Uterus (tissue), 4 donors: ENCODE measurements around the gene FBXL22. TPM values are rescaled to one million over a fixed set of nuclear protein-coding genes. Genes with fewer than 3 reads are reported as not detected.

Experiments used
- DNase-seq, 2 donors: peaks; one replicate each; pipeline ENCODE4 v3.0.0-alpha.2; 2019 to 2020
- H3K27ac ChIP-seq, 2 donors: fragments of 200-600 bp; sonication (generic); 1 replicate in 1 of 2; 2 replicates in 1 of 2; pipeline ENCODE4 v1.5.1; 2016 to 2018
- H3K27me3 ChIP-seq, 2 donors: fragments of 200-600 bp; sonication (generic); one replicate each; pipeline ENCODE4 v1.5.1; 2018 to 2019; ENCODE audit warnings: control low read depth in 1 of 2
- H3K36me3 ChIP-seq, 2 donors: fragments of 200-600 bp; sonication (generic); one replicate each; pipeline ENCODE4 v1.5.1; 2019; ENCODE audit warnings: control low read depth in 1 of 2
- H3K4me1 ChIP-seq, 2 donors: fragments of 200-600 bp; sonication (generic); one replicate each; pipeline ENCODE4 v1.5.1; 2018 to 2019; ENCODE audit warnings: control low read depth in 1 of 2
- H3K4me3 ChIP-seq, 2 donors: fragments of 200-600 bp; sonication (generic); 1 replicate in 1 of 2; 2 replicates in 1 of 2; pipeline ENCODE4 v1.5.1; 2018 to 2019; ENCODE audit warnings: mild to moderate bottlenecking in 1 of 2
- H3K9me3 ChIP-seq, 2 donors: fragments of 200-600 bp; sonication (generic); one replicate each; pipeline ENCODE4 v1.5.1; 2019; ENCODE audit warnings: control low read depth in 1 of 2
- POLR2A ChIP-seq, 2 donors: fragments of 450-650 bp; IDR thresholded peaks; one replicate each; pipeline ENCODE4 v1.6.1; 2016; ENCODE audit warnings: antibody characterized with exemption in 2 of 2, mild to moderate bottlenecking in 1 of 2, moderate library complexity in 1 of 2
- intact Hi-C: fragments of 100-400 bp; cut with DNase I; formaldehyde crosslinking; loops from one replicate; pipeline ENCODE4 v1.15.1; 2023; ENCODE audit warnings: low total_unique reads
- total RNA-seq, 4 donors: library from RNA; depleted of rRNA in 3 of 4; stranded (reverse); fragments of >200 nt in 3 of 4; gene quantifications; one replicate each; pipeline versions ENCODE4 v1.1.0 to v1.2.4, GENCODE V29; 2014 to 2023
- TF ChIP-seq, protein P1 (sequence below), 4 experiments: fragments of 200-600 bp in 2 of 4; fragments of 450-650 bp in 2 of 4; sonication (generic) in 2 of 4; IDR thresholded peaks; one replicate each; pipeline ENCODE4 v1.5.1; 2016 to 2019; ENCODE audit warnings: antibody characterized with exemption in 4 of 4, mild to moderate bottlenecking in 2 of 4, moderate library complexity in 1 of 4
- donor health status: DM: yes; HTN: yes; CAD: no.

FBXL22 gene
- total RNA-seq, 4 donors from 2014 or later = 5.0 to 44.1 (median 25.2) TPM

DNA sequence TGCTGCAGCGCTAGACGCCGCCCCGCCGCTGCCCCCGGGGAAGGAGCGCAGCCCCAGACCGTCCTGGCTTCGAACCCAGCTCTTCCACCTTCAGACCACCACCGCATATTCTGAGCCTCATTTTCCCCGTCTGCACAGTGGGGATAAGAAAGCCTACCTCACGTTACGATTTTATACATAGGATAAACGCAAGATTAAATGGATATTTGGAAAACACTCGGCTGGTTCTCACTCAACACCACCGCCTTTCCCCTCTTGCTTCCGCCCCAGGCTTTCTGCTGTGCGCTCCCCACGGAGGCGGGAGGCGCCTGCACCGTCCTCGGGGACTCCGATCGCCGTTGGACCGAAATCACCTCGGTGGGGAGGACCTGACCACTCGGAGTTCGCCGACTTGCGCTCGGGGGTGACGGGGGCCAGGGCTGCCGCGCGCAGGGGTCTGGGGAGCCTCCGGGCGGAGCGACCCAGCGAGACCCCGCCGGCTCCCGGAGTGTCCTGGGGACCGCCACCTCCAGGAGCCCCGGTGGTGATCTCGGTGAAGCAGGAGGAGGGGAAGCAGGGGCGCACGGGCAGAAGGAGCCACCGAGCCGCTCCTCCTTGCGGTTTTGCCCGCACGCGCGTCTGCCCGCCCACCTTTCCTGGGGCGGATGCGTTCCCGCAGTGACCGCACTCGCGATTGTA is 4.0 kb downstream of the FBXL22 start:
- peak in 1 of 2 donors; percentile 33 for DNase-seq
- Histone ChIP-seq H3K36me3 (no peaks in the 10 kb centered on the region), H3K4me3 (peak overlapping the region; percentile 51 to 65), H3K9me3 (no peaks in the 10 kb centered on the region), H3K27me3 (no peaks in the 10 kb centered on the region), H3K27ac (peak overlapping the region; percentile 77 to 93), H3K4me1 (no peaks in the 10 kb centered on the region)
- TF ChIP-seq, protein P1, sequence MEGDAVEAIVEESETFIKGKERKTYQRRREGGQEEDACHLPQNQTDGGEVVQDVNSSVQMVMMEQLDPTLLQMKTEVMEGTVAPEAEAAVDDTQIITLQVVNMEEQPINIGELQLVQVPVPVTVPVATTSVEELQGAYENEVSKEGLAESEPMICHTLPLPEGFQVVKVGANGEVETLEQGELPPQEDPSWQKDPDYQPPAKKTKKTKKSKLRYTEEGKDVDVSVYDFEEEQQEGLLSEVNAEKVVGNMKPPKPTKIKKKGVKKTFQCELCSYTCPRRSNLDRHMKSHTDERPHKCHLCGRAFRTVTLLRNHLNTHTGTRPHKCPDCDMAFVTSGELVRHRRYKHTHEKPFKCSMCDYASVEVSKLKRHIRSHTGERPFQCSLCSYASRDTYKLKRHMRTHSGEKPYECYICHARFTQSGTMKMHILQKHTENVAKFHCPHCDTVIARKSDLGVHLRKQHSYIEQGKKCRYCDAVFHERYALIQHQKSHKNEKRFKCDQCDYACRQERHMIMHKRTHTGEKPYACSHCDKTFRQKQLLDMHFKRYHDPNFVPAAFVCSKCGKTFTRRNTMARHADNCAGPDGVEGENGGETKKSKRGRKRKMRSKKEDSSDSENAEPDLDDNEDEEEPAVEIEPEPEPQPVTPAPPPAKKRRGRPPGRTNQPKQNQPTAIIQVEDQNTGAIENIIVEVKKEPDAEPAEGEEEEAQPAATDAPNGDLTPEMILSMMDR (IDR thresholded peaks at IDR 0.05) = peak in 1 of 4 experiments; percentile 21
- no peak for TF ChIP-seq POLR2A (IDR thresholded peaks at IDR 0.05)
- intact Hi-C loops = no loop called here

DNA sequence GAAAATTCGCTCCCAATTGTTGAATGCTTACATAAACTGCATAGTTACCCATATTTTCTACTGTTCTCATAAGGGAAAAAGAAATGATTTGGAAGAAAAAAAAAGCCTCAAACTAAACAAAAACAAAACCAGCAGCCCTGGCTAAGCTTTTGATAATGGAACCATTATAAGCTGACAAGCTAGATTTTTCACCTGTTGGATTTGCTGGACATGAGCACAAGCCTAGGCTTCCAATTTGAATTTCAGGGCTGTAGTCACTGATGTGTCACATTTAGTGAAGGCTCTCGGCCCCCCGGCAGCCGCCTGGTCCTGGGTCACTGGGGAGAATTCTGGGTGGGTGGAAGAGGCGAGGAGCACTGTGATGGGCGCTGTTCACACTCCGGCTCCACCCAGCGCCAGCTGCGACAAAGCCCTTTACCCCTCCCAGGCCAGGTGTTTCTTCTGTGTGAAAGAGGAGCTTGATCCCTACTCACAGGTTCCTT is 4.6 kb downstream of the FBXL22 start:
- Histone ChIP-seq H3K4me1 (no peaks in the 10 kb centered on the region), H3K27me3 (no peaks in the 10 kb centered on the region), H3K4me3 (peak overlapping the region; percentile 51 to 65), H3K9me3 (no peaks in the 10 kb centered on the region), H3K27ac (peak overlapping the region; percentile 77 to 93), H3K36me3 (no peaks in the 10 kb centered on the region)
- DNase-seq = no peak
- intact Hi-C loops = no loop called here
- no peak for TF ChIP-seq POLR2A (IDR thresholded peaks at IDR 0.05)
- TF ChIP-seq, protein P1 (IDR thresholded peaks at IDR 0.05) = no peak

DNA sequence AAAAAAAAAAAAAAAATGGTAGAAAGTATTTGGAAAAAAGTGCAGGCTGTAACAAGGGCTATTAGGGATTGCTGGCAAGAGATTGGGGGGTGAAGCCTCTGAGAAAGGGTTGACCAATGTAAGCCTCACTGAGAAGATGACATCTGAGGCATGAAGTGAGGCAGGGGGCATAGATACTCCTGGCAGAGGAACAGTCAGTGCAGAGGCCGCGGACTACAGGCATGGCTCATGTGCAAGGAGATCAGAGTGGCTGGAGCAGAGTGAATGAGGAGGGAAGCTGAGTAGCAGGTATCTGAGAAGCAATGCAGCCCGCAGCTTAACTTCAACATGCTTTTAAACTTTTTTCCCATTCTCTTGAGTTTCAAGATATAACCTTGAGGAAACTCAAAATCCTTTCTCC is 5.4 kb downstream of the FBXL22 start:
- Histone ChIP-seq H3K4me3 (no peak overlapping the region), H3K36me3 (no peaks in the 10 kb centered on the region), H3K27ac (no peak overlapping the region), H3K27me3 (no peaks in the 10 kb centered on the region), H3K4me1 (no peaks in the 10 kb centered on the region), H3K9me3 (no peaks in the 10 kb centered on the region)
- no peak for DNase-seq
- TF ChIP-seq, protein P1 (IDR thresholded peaks at IDR 0.05) = no peak
- no peak for TF ChIP-seq POLR2A (IDR thresholded peaks at IDR 0.05)
- intact Hi-C loops = no loop called here

DNA sequence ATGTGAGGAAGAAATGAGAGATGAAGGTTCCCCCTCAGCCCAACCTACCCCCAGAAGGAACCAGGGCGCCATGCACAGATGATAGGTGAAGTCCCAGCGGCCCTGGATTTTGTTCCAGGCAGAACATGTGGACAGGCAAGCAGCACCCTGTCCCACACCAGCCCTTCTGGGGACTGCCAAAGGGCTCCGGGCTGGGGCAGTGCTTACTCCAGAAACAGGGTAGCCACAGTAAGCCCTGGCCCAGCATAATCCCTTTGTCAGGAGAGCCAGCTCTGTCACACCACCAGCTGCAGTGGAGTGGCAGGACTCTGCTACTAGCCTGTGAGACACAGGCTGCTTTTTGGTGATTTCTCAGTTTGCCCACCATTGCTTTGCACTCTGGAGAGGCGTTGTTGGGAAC is 6.3 kb downstream of the FBXL22 start:
- Histone ChIP-seq H3K27ac (no peak overlapping the region), H3K27me3 (no peaks in the 10 kb centered on the region), H3K9me3 (no peaks in the 10 kb centered on the region), H3K36me3 (no peaks in the 10 kb centered on the region), H3K4me3 (no peak overlapping the region), H3K4me1 (no peaks in the 10 kb centered on the region)
- no peak for TF ChIP-seq POLR2A (IDR thresholded peaks at IDR 0.05)
- TF ChIP-seq, protein P1 (IDR thresholded peaks at IDR 0.05) = no peak
- no peak for DNase-seq
- intact Hi-C loops = no loop called here

DNA sequence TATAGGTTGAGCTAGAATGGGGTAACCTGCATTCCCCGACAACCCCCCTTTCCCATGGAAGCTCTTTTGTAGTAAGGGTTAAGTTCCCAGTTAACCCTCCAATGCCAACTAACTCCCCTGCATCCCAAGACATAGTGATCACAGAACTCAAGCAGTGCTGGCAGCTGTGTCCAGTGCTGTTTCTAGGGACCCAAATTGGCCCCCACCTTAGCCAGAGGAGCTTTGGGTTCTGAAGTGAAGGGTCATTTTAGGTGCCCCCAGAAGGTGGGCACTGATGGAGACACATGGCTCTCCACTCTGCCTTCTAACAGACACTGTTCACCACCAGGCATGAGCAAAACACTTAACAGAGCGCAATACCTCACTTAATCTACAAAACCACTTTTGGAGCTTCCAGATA is 7.1 kb downstream of the FBXL22 start:
- DNase-seq = no peak
- Histone ChIP-seq H3K9me3 (no peaks in the 10 kb centered on the region), H3K4me3 (no peak overlapping the region), H3K36me3 (no peaks in the 10 kb centered on the region), H3K4me1 (no peaks in the 10 kb centered on the region), H3K27me3 (no peaks in the 10 kb centered on the region), H3K27ac (no peak overlapping the region)
- intact Hi-C loops = no loop called here
- TF ChIP-seq, protein P1 (IDR thresholded peaks at IDR 0.05) = no peak
- no peak for TF ChIP-seq POLR2A (IDR thresholded peaks at IDR 0.05)
